Skeletal muscle satellite cell (primary cell): ENCODE results near the gene SPDEF.

Source experiments
- H3K27me3 ChIP-seq: 2 replicates; pipeline ENCODE4 v1.7.0; 2013; ENCODE audit warnings: low read length; ENCODE audit not compliant: control insufficient read depth, insufficient read depth
- H3K36me3 ChIP-seq: 2 replicates; pipeline ENCODE4 v1.7.0; 2013; ENCODE audit warnings: mild to moderate bottlenecking, control low read depth, low read length; ENCODE audit not compliant: insufficient read depth
- H3K4me1 ChIP-seq: 2 replicates; pipeline ENCODE4 v1.7.0; 2013; ENCODE audit warnings: low read length; ENCODE audit not compliant: control insufficient read depth, insufficient read depth
- H3K4me2 ChIP-seq: 2 replicates; pipeline ENCODE4 v1.7.0; 2013; ENCODE audit warnings: mild to moderate bottlenecking, low read length
- H3K4me3 ChIP-seq: 2 replicates; pipeline ENCODE4 v1.7.0; 2013; ENCODE audit warnings: low read length
- H3K9ac ChIP-seq: 2 replicates; pipeline ENCODE4 v1.7.0; 2013; ENCODE audit warnings: mild to moderate bottlenecking, low read depth, low read length, moderate library complexity
- H3K9me3 ChIP-seq: replicated peaks from 2 replicates; pipeline ENCODE4 v1.7.0; 2013; ENCODE audit warnings: mild to moderate bottlenecking, control low read depth, low read length

SPDEF gene

DNA sequence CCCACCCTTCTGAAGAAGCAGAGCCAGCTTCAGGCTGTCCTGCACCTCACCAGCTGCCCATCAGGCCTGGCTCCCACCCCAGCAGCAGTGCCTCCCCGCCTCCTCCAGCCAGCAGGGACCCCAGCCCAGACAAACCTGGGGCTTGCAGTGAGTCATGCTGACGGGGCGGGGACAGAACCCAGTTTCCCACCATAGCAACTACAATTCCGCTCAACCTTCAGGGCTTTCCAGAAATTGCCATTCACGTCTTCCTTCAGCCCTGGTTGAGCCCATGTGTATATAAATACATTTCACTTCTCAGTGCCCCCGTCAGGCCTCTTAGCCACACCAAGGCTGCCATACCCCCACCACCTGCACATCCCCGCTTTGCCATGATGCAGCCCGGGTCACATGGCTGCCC is 4.4 kb downstream of the SPDEF start:
- H3K36me3 ChIP-seq: no peaks in the 10 kb centered on the region
- no peak overlapping the region for H3K4me2 ChIP-seq
- no peaks in the 10 kb centered on the region for H3K9me3 ChIP-seq
- peaks cover 5% of the 10 kb centered on the region for H3K4me1 ChIP-seq
- peaks cover 7% of the 10 kb centered on the region for H3K27me3 ChIP-seq
- H3K9ac ChIP-seq: no peak overlapping the region
- H3K4me3 ChIP-seq: no peak overlapping the region

DNA sequence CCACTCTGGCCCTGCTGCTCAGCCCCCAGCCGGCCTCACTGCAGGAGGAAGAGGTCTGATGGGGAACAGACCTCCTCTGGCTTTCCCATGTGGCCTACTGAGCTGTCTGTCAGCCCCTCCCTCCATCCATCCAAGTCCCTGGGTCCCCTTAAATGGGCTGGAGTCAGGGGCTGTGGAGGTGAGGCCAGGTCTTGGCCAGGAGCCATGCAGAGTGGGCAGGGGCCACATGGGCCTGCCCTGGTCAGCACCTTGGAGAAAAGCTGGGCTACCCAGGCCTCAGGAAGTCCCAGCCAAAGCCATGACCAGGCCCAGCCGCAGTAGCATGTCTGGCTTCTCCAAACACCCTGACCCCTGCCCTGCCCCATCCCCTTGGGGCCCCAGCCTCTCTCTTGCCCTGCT is 6.3 kb downstream of the SPDEF start:
- peaks cover 7% of the 10 kb centered on the region for H3K27me3 ChIP-seq
- no peaks in the 10 kb centered on the region for H3K36me3 ChIP-seq
- no peaks in the 10 kb centered on the region for H3K9me3 ChIP-seq
- no peak overlapping the region for H3K4me2 ChIP-seq
- H3K4me3 ChIP-seq: no peak overlapping the region
- no peak overlapping the region for H3K9ac ChIP-seq
- H3K4me1 ChIP-seq: peaks cover 6% of the 10 kb centered on the region

DNA sequence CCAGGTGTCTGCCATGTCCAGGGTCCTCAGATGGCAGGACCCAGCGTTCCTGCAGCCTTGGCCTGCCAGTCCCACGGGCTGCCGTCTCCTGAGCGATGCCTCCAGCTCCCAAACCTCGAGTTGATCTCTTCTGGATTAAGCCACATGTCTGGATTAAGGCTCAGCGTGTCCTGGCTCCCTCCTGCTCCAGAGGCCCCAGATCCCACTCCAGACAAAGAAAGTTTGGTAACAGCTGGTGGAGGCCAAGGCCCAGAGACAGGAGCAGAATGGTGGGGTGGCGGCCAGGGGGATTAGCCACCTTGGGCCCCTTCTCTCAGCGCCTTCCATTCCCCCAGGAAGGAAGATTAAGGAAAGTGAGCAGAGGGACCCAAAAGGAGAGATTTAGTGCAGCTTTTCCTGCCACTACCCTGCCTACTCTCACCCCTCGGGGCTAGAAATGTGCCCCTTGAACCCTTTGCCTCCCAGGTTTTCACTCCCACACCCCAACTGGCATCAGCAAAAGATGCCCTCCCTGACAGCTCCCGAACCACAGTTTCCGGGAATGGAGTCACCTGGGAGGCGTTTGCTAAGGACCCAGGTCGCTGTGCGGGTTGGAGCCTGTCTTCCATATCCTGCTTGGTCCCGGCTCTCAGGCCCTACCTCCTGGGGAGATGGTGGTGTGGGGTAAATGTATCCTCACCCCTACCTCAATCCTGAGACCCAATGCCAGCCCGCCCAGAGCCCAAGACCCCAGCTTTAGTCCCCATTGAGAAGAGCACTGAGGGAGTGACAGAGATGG is 6.9 kb downstream of the SPDEF start:
- Histone ChIP-seq H3K4me2 (no peak overlapping the region), H3K4me3 (no peak overlapping the region), H3K9ac (no peak overlapping the region), H3K27me3 (peaks cover 7% of the 10 kb centered on the region), H3K9me3 (no peaks in the 10 kb centered on the region), H3K36me3 (no peaks in the 10 kb centered on the region), H3K4me1 (peaks cover 12% of the 10 kb centered on the region)

DNA sequence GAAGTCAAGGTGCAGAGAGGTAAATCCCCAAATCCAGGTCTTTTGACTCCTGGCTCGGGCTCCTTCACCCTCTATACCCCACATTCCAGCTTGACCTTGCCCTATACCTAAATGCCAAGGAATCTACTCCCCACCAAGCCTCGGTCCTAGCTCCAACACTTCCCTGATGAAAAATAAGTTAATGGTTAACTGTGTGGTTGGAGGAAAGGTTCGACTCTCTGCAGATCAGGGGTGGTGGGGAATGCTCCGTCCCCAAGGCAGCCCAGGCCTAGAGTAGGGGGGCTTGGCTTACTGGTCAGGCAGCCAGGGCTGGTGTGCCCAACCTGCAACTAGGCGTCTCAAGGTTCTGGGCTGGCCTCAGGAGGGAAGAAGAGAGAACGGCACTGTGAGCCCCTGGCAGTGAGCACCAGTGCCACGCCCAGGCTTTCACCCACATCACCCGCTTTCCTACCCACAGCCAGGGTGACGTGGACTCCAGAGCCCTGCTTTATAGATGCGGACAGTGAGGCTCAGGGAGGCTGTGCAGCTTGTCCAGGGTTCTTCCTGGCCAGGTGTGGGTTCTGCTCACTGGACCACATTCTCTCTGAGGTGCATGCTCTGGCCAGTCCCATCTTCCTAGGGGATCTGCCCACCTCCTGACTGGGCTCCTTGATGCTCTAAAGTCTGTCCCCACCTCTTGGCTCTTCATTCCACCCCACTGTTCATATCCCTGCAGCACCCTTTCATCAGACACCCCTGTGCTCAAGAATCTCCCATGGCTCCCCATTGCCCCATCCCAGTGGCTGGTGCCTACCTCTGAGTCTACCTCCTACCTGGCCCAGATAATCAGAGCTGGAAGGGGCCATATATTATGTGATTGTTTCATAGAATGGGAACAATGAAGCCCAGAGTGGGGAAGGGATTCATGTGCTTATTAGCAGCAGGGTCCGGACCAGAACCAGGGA is 8.2 kb downstream of the SPDEF start:
- Histone ChIP-seq H3K9me3 (no peaks in the 10 kb centered on the region), H3K4me1 (peaks cover 24% of the 10 kb centered on the region), H3K27me3 (peaks cover 7% of the 10 kb centered on the region), H3K4me3 (no peak overlapping the region), H3K4me2 (no peak overlapping the region), H3K9ac (no peak overlapping the region), H3K36me3 (no peaks in the 10 kb centered on the region)

DNA sequence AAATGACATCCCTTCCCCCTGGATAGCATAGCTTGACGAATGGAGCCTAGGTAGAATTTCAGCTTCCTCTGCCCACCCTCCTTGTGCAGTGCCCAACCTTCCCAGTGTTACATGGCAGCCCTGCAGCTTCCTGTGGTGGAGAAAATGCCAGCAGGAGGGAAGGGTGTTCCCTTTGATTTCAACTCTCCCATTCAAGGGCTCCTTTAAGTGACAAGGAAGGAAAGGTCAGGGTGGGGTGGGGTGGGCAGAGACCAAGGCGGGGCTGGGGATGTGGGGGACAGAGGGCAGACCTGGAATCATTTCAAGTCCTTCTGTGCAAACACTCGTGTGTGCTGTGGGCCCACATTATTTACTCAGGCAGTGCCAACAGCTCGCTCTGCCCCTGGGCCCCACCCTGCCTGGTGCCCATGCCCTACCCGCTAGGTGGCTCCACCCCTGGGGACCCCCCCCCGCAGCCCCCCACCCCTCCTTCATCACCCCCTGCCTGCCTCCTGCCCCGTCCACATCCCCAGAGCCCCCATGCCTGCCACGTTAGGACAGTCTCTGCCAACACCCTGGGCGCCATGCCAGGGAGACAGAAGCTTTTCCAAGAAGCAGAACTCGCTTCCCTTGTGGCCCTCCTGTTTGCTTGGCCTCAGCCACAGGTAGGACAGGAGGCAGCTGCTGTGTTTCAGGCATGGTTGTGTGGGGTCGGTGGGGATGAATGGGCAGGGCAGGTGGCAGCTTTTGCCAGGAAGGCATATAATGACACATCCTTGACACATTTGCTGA is 9.4 kb downstream of the SPDEF start:
- H3K4me2 ChIP-seq: no peak overlapping the region
- H3K9ac ChIP-seq: no peak overlapping the region
- H3K4me1 ChIP-seq: peaks cover 24% of the 10 kb centered on the region
- H3K4me3 ChIP-seq: no peak overlapping the region
- no peaks in the 10 kb centered on the region for H3K36me3 ChIP-seq
- H3K27me3 ChIP-seq: peaks cover 3% of the 10 kb centered on the region
- no peaks in the 10 kb centered on the region for H3K9me3 ChIP-seq

DNA sequence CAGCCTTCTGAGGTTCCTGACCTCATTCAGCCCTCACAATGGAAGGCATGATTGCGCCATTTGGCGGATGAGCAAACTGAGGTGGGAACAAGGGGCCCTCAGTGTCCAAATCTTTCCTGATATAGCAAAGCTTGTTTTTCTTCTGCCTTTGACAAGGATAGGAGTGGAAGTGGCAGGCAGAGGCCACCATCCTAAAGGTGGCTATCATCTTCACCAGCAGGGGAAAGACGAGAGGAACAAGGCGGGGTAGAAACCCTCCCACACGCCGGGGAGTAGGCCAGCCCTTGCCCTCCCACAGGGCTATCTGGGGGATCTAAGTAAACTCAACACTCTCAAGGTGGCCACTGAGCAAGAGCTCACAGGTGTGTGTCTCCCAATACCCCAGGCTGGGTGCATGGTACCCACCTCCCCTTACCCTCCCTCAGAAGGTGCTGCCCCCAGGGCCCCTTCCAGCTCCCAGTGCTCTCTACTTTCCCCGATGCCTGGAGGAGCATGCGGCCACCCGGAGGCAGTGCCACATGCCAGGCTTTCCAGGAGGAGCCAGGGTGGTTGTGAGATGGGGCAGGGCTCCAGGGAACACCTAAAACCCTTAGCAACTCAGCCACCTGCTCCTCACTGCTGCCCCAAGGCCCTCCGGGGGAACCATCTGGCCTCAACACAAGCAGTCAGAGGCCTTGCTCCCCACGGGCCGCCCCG is 11.2 kb downstream of the SPDEF start:
- H3K27me3 ChIP-seq: peaks cover 3% of the 10 kb centered on the region

DNA sequence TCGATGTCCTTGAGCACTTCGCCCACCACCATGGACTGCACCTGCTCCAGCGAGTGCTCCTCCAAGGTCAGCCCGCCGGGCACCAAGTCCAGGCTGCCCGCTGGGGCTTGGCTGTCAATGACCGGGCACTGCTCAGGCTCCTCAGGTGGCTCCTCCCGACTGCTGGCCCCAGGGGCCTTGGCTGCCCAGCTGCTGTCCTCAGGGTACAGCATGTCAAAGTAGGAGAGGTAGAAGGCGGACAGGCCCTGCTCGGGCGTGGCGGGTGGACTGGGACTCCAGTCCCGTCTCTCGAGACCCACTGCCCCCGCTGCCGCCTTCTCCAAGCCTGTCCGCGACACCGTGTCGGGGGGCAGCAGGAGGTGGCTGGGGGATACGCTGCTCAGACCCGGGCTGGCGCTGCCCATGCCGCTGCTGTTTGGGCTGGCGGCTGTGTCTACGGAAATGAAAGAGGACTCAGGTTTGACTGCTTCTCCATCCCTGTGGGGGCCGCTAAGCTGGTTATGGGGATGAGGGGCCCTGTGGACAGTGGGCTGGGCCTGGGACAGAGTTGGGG is 12.0 kb downstream of the SPDEF start:
- Histone ChIP-seq H3K4me2 (peak overlapping the region; percentile 39), H3K4me3 (no peak overlapping the region), H3K9me3 (no peaks in the 10 kb centered on the region), H3K27me3 (peaks cover under 1% of the 10 kb centered on the region), H3K4me1 (peaks cover 24% of the 10 kb centered on the region), H3K9ac (no peak overlapping the region), H3K36me3 (no peaks in the 10 kb centered on the region)

More for the DNA sequence above, 11.2 kb downstream of the SPDEF start:
- peaks cover 24% of the 10 kb centered on the region for H3K4me1 ChIP-seq
- H3K36me3 ChIP-seq: no peaks in the 10 kb centered on the region
- H3K4me2 ChIP-seq: no peak overlapping the region
- H3K4me3 ChIP-seq: no peak overlapping the region
- no peak overlapping the region for H3K9ac ChIP-seq
- no peaks in the 10 kb centered on the region for H3K9me3 ChIP-seq

DNA sequence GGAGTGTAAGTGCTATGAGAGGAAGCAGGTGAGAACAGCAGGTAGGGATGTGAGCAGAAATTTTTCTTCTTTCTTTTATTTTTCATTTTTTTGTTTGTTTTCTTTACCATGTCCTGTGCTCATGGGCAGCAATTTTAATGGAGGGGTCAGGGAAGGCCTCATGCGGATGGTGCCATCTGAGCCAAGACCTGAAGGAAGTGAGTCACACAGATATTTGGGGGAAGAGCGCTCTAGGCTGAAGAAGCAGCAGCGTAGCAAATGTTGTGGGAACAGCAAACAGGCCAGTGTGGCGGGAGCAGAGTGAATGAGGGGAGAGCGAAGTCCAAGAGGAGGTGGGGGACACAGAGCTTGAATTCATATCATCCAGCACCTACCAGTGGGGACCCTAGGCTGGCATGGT is 12.7 kb downstream of the SPDEF start:
- H3K4me1 ChIP-seq: peaks cover 24% of the 10 kb centered on the region
- no peaks in the 10 kb centered on the region for H3K27me3 ChIP-seq
- H3K9ac ChIP-seq: no peak overlapping the region
- H3K4me2 ChIP-seq: peak overlapping the region; percentile 39
- H3K9me3 ChIP-seq: no peaks in the 10 kb centered on the region
- H3K4me3 ChIP-seq: no peak overlapping the region
- H3K36me3 ChIP-seq: no peaks in the 10 kb centered on the region

DNA sequence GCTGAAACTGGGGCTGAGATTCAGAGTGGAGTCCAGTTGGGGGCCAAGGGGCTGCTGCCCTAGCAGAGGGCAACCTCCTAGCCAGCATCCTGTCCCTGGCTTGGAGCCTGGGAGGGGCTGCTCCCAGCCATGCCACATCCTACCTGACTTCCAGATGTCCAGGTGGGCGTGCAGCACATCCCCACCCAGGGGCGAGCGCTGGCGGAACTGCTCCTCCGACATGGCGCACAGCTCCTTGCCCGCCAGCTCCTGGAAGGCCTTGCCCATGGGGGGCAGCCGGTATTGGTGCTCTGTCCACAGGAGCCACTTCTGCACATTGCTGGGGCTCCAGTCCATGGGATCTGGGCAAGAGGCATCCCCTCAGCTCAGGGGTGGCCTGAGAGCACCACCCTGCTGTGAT is 15.3 kb downstream of the SPDEF start:
- Histone ChIP-seq H3K9ac (no peak overlapping the region), H3K36me3 (no peaks in the 10 kb centered on the region), H3K4me1 (peaks cover 19% of the 10 kb centered on the region), H3K4me2 (no peak overlapping the region), H3K9me3 (no peaks in the 10 kb centered on the region), H3K27me3 (no peaks in the 10 kb centered on the region), H3K4me3 (no peak overlapping the region)

DNA sequence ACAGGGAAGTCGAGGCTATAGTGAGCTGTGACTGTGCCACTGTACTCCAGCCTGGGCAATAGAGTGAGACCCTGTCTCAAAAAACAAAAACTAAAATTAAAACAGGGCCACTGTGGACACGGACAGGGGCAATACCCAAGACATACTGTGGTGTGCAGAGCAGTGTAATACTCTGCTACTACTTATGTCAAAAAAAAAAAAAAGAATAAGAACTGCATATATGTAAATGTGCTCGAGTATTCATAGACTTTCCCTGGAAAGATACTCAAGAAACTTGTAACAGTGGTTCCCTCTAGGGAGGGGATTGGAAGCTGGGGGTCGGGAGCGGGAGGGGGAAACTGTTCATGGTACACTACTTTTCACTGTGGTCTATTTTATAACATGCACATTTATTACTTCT is 15.9 kb downstream of the SPDEF start:
- Histone ChIP-seq H3K36me3 (no peaks in the 10 kb centered on the region), H3K4me1 (peaks cover 19% of the 10 kb centered on the region), H3K9ac (no peak overlapping the region), H3K9me3 (no peaks in the 10 kb centered on the region), H3K4me2 (no peak overlapping the region), H3K27me3 (no peaks in the 10 kb centered on the region), H3K4me3 (no peak overlapping the region)
